MG63 (cell line): Measurements from ENCODE around the gene PPFIA4. TPM values are rescaled to one million over a fixed set of nuclear protein-coding genes. Genes with fewer than 3 reads are reported as not detected.

Experiments used
- DNase-seq: peaks from one replicate; pipeline ENCODE4 v3.0.0-alpha.2; 2020
- H3K27me3 ChIP-seq: fragments of 250-450 bp; sonication (Bioruptor Pico); 2 replicates; pipeline ENCODE4 v1.5.1; 2020; ENCODE audit warnings: mild to moderate bottlenecking, moderate library complexity
- H3K36me3 ChIP-seq: fragments of 250-450 bp; sonication (Bioruptor Pico); 2 replicates; pipeline ENCODE4 v1.5.1; 2020; ENCODE audit warnings: mild to moderate bottlenecking, moderate library complexity
- H3K4me3 ChIP-seq: fragments of 250-450 bp; sonication (Bioruptor Pico); 2 replicates; pipeline ENCODE4 v1.5.1; 2020; ENCODE audit warnings: mild to moderate bottlenecking, moderate library complexity
- H3K9me3 ChIP-seq: fragments of 250-450 bp; sonication (Bioruptor Pico); 2 replicates; pipeline ENCODE4 v1.5.1; 2020; ENCODE audit warnings: mild to moderate bottlenecking, moderate library complexity
- total RNA-seq: library from RNA; depleted of rRNA; stranded (reverse); fragments of >200 nt; shearing (Covaris generic); gene quantifications from 2 replicates; pipeline ENCODE4 v1.2.3, GENCODE V29; 2014; ENCODE audit warnings: low replicate concordance

PPFIA4 gene
- total RNA-seq, 1 experiment from 2014 or later: 1.2 TPM

DNA sequence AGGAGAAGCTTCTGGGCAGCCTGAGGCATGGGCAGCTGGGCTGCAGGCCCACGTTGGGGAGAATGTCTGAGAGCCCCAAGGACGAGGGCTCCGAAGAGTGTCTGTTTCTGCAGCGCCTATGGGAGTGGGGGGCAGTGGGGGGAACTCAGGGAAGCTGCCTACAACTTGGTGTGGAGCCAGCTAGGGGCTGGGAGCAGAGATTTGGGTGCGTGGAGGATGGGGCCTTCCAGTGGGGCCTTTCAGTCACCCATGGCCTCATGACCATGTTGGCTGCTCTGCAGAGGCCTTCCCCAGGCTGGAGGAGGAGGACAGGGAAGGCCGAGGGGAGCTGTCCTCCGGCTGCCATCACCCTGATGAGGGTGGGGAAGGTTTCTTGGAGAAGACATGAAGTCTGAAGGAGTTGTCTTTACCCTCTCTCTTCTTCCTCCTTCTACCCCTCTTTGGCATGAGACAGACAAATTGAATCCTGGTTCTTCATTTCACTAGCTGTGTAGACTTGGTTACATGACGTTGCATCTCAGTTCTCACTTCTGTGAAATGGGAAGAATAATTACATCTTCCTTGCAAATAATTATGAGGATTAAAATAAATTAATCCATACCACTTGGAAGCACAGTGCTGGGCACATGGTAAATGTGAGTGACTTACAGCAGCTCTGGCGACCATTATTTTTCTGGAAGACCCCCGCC is 8.3 kb downstream of the PPFIA4 start:
- no peaks in the 10 kb centered on the region for H3K9me3 ChIP-seq
- no peaks in the 10 kb centered on the region for H3K27me3 ChIP-seq
- no peak for DNase-seq
- no peak overlapping the region for H3K4me3 ChIP-seq
- 0 out of 2 replicates have a peak, but pooled peaks cover under 1% of the 10 kb centered on the region for H3K36me3 ChIP-seq

- Histone ChIP-seq H3K27me3 (no peaks in the 10 kb centered on the region), H3K4me3 (no peak overlapping the region), H3K36me3 (0 out of 2 replicates have a peak, but pooled peaks cover 2% of the 10 kb centered on the region), H3K9me3 (no peaks in the 10 kb centered on the region)
- DNase-seq: no peak
These were observed 9.1 kb downstream of the PPFIA4 start for GRCh38 chr1:203035111-203036000.

DNA sequence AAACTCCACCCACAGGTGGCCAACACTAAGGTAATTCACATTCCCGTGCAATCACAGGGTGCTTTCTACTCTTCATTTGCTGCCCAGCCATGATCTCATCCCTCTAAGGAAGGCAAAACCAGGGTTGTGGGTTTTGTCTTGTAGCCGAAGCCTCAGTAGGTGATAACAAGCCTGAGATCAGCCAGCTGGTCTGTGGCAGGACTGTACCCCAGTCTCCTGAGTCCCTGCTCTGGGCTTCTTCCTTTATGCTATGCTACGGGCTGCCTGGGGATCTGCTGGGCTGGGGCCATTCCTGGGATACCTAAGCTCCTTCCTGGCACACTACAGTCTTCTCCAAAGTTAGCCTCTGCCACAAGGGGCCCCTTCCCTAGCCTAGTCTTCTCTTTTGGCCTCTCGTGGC is 9.8 kb downstream of the PPFIA4 start:
- no peak for DNase-seq
- no peak overlapping the region for H3K4me3 ChIP-seq
- H3K36me3 ChIP-seq: 0 out of 2 replicates have a peak, but pooled peaks cover 2% of the 10 kb centered on the region
- no peaks in the 10 kb centered on the region for H3K27me3 ChIP-seq
- no peaks in the 10 kb centered on the region for H3K9me3 ChIP-seq

- Histone ChIP-seq H3K9me3 (no peaks in the 10 kb centered on the region), H3K36me3 (0 out of 2 replicates have a peak, but pooled peaks cover 2% of the 10 kb centered on the region), H3K4me3 (no peak overlapping the region), H3K27me3 (no peaks in the 10 kb centered on the region)
- DNase-seq: no peak
These were observed 10.2 kb downstream of the PPFIA4 start for GRCh38 chr1:203036537-203036936.

- DNase-seq: peak; percentile 65
- H3K4me3 ChIP-seq: no peak overlapping the region
These were observed 11.4 kb downstream of the PPFIA4 start for GRCh38 chr1:203037509-203038190.

DNA sequence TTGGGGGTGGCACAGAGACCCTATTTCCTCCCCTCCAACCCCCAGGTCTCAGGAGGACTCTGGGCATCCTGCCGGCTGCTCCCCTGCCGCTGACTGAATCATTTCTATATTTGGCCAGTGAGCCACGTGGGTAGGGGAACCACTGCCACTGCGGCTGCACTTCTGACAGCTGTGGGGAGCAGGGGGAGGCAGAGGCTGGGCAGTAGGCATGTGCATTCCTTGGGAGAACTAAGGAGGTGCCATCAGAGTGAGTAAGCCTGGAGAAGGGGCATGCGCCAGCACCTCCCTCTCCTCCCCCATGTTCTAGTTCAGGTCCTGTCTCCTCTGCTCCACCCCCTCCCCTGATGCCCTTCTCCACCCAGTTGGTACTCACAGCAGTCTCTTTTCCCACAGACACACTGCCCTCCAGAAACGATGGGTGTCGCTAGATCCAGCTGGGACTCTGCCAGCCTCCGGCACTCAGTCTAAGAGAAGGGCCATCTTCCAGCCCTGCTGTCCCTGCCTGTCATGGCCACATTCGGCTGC is 12.0 kb downstream of the PPFIA4 start:
- peak; percentile 98 for DNase-seq
- H3K27me3 ChIP-seq: no peaks in the 10 kb centered on the region
- H3K36me3 ChIP-seq: 0 out of 2 replicates have a peak, but pooled peaks cover 2% of the 10 kb centered on the region
- no peaks in the 10 kb centered on the region for H3K9me3 ChIP-seq
- H3K4me3 ChIP-seq: no peak overlapping the region

More at GRCh38 chr1:203037509-203038190, 11.4 kb downstream of the PPFIA4 start:
- Histone ChIP-seq H3K27me3 (no peaks in the 10 kb centered on the region), H3K36me3 (0 out of 2 replicates have a peak, but pooled peaks cover 2% of the 10 kb centered on the region), H3K9me3 (no peaks in the 10 kb centered on the region)

DNA sequence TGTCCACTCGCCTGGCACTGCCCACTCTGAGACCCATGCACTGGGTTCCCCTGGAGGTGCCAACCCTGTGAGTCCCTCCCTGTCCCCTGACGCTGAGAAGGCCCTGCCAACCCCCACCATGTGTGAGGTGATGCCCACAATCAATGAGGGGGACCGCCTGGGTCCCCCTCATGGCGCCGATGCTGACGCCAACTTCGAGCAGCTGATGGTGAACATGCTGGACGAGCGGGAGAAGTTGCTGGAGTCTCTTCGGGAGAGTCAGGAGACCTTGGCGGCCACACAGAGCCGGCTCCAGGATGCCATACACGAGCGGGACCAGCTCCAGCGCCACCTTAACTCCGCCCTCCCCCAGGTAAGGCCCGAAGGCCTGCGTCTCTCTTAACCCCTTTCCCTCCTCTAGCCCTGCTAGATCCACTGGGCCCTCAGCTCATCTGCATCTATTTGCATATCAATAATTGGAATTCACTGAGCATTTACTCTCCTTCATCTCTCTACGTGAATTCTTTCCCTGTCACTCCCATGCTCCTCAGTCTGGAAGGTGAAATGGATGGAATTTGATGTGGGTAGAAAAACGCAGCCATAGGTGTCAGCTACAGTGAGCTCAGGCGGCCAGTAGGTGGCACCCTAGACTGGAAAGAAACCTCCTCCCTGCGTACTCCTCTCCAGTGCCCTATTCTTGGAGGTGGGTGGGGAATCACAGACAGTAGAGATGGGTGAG is 12.8 kb downstream of the PPFIA4 start:
- Histone ChIP-seq H3K27me3 (no peaks in the 10 kb centered on the region), H3K36me3 (0 out of 2 replicates have a peak, but pooled peaks cover 2% of the 10 kb centered on the region), H3K9me3 (no peaks in the 10 kb centered on the region), H3K4me3 (no peak overlapping the region)
- peak; percentile 68 for DNase-seq

GRCh38 chr1:203039609-203040512 is 13.6 kb downstream of the PPFIA4 start:
- Histone ChIP-seq H3K9me3 (no peaks in the 10 kb centered on the region), H3K4me3 (no peak overlapping the region), H3K27me3 (no peaks in the 10 kb centered on the region), H3K36me3 (0 out of 2 replicates have a peak, but pooled peaks cover 2% of the 10 kb centered on the region)
- DNase-seq: no peak

- DNase-seq: no peak
- H3K4me3 ChIP-seq: no peak overlapping the region
- no peaks in the 10 kb centered on the region for H3K9me3 ChIP-seq
These were observed 14.4 kb downstream of the PPFIA4 start for GRCh38 chr1:203040513-203041275.

DNA sequence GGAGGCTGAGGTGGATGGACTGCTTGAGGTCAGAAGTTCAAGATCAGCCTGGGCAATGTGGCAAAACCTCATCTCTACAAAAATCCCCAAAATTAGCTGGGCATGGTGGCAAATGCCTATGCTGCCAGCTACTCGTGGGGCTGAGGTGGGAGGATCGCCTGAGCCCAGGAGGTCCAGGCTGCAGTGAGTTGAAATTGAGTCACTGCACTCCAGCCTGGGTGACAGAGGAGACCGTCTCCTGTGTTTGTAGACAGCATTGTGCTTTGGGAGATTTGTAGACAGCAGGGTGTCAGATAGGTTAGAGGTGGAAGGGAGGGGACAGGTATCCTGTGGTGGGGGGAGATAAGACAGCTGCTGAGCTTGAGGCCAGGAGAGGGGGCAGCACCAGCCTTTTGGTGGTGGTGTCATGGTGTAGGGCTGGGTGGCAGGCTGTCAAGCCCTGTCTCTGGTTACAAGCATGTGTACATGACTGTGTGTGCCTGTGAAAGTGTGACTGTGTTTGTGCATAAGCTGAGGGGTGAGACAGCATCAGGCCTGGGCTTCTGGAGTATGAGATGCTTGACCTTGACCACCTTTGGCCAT is 15.2 kb downstream of the PPFIA4 start:
- Histone ChIP-seq H3K27me3 (no peaks in the 10 kb centered on the region), H3K36me3 (0 out of 2 replicates have a peak, but pooled peaks cover 2% of the 10 kb centered on the region), H3K4me3 (no peak overlapping the region), H3K9me3 (no peaks in the 10 kb centered on the region)
- DNase-seq: no peak

More at GRCh38 chr1:203040513-203041275, 14.4 kb downstream of the PPFIA4 start:
- H3K27me3 ChIP-seq: no peaks in the 10 kb centered on the region
- 0 out of 2 replicates have a peak, but pooled peaks cover 2% of the 10 kb centered on the region for H3K36me3 ChIP-seq

DNA sequence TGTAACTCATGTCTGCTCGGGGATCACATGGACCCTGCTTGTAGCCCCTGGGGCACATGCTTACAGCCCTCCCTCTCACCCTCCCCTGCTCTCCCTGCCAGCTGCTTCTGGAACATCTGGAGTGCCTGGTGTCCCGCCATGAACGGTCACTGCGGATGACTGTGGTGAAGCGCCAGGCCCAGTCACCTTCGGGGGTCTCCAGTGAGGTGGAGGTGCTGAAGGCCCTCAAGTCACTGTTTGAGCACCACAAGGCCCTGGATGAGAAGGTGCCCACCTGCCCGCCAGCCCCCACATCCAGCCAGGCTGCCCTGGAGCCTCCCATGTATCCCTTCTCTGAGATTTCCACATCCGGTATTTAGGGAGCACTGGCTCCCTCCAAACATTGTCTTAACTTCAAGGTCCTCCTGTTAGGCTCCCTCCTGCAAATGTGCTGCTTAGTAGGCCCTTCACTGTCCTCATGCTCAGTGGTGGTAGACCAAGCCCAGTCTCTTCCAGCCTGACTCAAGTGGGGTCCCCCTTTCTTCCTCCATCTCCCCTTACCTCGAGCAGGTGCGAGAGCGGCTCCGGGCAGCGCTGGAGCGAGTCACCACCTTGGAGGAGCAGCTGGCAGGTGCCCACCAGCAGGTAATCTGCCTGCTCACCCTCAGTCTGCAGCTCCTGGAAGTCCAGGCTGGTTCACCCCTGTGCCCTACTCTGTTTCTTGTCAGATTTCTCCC is 17.7 kb downstream of the PPFIA4 start:
- H3K36me3 ChIP-seq: peaks cover 2% of the 10 kb centered on the region; the same call in 1 of the 2 replicates
- H3K27me3 ChIP-seq: no peaks in the 10 kb centered on the region
- H3K9me3 ChIP-seq: no peaks in the 10 kb centered on the region
- DNase-seq: no peak
- no peak overlapping the region for H3K4me3 ChIP-seq

- H3K27me3 ChIP-seq: no peaks in the 10 kb centered on the region
- no peak overlapping the region for H3K4me3 ChIP-seq
- no peaks in the 10 kb centered on the region; the same call in 1 of the 2 replicates for H3K36me3 ChIP-seq
- no peaks in the 10 kb centered on the region for H3K9me3 ChIP-seq
- no peak for DNase-seq
These were observed 18.4 kb downstream of the PPFIA4 start for GRCh38 chr1:203044546-203045250.

- no peaks in the 10 kb centered on the region; the same call in 1 of the 2 replicates for H3K36me3 ChIP-seq
- DNase-seq: no peak
- H3K4me3 ChIP-seq: no peak overlapping the region
- no peaks in the 10 kb centered on the region for H3K27me3 ChIP-seq
- H3K9me3 ChIP-seq: no peaks in the 10 kb centered on the region
These were observed 19.0 kb downstream of the PPFIA4 start for GRCh38 chr1:203045336-203045735.
